Peyer's patch (tissue), 4 donors: ENCODE results near the gene EGFLAM. TPM values are rescaled to one million over a fixed set of nuclear protein-coding genes. Genes with fewer than 3 reads are reported as not detected.

ENCODE experiments used
- DNase-seq, 3 donors: peaks; one replicate each; pipeline ENCODE4 v3.0.0-alpha.2; 2017 to 2019
- H3K27ac ChIP-seq, 4 donors: fragments of 200-600 bp; sonication (generic); one replicate each; pipeline ENCODE4 v1.5.1; 2016 to 2019
- H3K27me3 ChIP-seq, 2 donors: fragments of 200-600 bp; sonication (generic); one replicate each; pipeline ENCODE4 v1.5.1; 2019
- H3K36me3 ChIP-seq, 3 donors: fragments of 200-600 bp; sonication (generic); one replicate each; pipeline ENCODE4 v1.5.1; 2016 to 2019
- H3K4me1 ChIP-seq, 4 donors: fragments of 200-600 bp; sonication (generic); one replicate each; pipeline ENCODE4 v1.5.1; 2016 to 2019
- H3K4me3 ChIP-seq, 4 donors: fragments of 200-600 bp; sonication (generic); 1 replicate in 3 of 4; 2 replicates in 1 of 4; pipeline ENCODE4 v1.5.1; 2016 to 2019; ENCODE audit warnings: mild to moderate bottlenecking in 1 of 4
- H3K9me3 ChIP-seq, 4 donors: fragments of 200-600 bp; sonication (generic); one replicate each; pipeline ENCODE4 v1.5.1; 2016 to 2019; ENCODE audit warnings: mild to moderate bottlenecking in 1 of 4
- POLR2A ChIP-seq, 2 donors: fragments of 450-650 bp; IDR thresholded peaks; one replicate each; pipeline ENCODE4 v1.5.1; 2017; ENCODE audit warnings: antibody characterized with exemption in 2 of 2, mild to moderate bottlenecking in 2 of 2, moderate library complexity in 2 of 2
- total RNA-seq, 4 donors: library from RNA; depleted of rRNA; stranded (reverse); fragments of >200 nt; gene quantifications; one replicate each; pipeline ENCODE4 v1.1.0, GENCODE V29; 2016
- TF ChIP-seq, protein P1 (sequence below), 6 experiments: fragments of 450-650 bp in 4 of 6; fragments of 200-600 bp in 2 of 6; sonication (generic) in 1 of 6; IDR thresholded peaks; one replicate each; pipeline ENCODE4 v1.5.1; 2017 to 2019; ENCODE audit warnings: antibody characterized with exemption in 6 of 6, mild to moderate bottlenecking in 3 of 6, moderate library complexity in 1 of 6

EGFLAM gene
- total RNA-seq, 4 donors from 2014 or later, result 0.54 to 1.7 (median 0.70) TPM; not detected in 1

DNA sequence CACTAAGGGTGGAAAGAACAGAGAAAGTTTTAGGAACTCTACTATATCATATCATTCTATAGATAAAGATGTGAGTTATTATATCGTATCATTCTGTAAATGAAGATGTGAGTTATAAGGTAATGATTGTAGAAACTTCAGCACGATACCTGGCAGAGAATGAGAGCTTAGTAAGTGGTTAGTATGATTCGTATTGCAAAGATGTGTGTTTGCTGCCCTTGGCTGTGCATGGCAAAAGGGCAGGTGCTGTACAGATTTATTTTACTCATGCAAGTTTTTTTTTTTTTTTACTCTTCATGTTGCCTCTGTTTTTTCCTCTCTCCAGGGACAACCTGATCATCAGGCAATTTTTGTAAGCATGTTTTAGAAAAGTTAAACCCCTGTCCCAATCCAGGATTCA lies 83.3 kb downstream of the EGFLAM start:
- no peak for TF ChIP-seq POLR2A (IDR thresholded peaks at IDR 0.05)
- TF ChIP-seq, protein P1, sequence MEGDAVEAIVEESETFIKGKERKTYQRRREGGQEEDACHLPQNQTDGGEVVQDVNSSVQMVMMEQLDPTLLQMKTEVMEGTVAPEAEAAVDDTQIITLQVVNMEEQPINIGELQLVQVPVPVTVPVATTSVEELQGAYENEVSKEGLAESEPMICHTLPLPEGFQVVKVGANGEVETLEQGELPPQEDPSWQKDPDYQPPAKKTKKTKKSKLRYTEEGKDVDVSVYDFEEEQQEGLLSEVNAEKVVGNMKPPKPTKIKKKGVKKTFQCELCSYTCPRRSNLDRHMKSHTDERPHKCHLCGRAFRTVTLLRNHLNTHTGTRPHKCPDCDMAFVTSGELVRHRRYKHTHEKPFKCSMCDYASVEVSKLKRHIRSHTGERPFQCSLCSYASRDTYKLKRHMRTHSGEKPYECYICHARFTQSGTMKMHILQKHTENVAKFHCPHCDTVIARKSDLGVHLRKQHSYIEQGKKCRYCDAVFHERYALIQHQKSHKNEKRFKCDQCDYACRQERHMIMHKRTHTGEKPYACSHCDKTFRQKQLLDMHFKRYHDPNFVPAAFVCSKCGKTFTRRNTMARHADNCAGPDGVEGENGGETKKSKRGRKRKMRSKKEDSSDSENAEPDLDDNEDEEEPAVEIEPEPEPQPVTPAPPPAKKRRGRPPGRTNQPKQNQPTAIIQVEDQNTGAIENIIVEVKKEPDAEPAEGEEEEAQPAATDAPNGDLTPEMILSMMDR (IDR thresholded peaks at IDR 0.05), result no peak
- no peak overlapping the region for H3K4me3 ChIP-seq
- H3K36me3 ChIP-seq, result no peaks in the 10 kb centered on the region
- H3K4me1 ChIP-seq, result no peaks in the 10 kb centered on the region
- DNase-seq, result no peak
- no peak overlapping the region for H3K27ac ChIP-seq
- no peaks in the 10 kb centered on the region for H3K27me3 ChIP-seq
- H3K9me3 ChIP-seq, result no peaks in the 10 kb centered on the region

DNA sequence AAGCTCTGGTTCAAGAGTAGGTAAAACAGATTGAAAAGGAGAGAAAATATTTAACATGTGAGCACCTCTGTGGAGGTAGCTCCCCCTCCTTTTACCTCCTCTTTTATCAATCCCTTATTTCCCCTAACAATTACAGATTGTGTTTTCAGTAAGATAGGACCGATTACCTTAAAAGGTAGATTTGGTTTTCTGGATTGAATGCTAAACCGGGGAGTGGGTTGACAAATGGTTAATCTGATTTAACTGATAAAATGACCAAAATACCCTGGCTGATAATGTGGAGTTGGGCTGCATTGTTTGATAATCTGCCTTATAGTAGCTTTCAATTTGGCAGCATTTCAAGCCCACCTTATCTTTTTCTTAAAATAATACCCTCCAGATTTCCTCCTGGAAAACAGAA lies 83.9 kb downstream of the EGFLAM start:
- TF ChIP-seq, protein P1 (IDR thresholded peaks at IDR 0.05), result no peak
- no peak for TF ChIP-seq POLR2A (IDR thresholded peaks at IDR 0.05)

DNA sequence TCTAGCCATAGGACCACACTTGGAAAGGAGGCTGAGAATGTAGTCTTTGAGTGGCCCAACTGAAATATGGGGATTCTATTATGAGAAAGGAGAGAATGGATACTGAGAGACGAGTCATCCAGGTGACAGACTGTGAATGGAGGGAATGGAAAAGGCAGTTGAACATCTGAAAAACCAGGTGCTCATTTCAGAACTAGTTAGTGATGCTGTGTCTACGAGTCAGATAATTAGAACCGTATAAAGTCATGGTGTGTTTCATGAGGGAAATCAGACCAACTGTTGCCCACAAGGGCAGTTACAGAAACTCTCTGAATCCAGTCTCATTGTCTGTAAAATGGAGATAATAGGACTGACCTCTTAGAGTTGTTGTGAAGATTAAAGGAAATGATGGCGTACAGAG lies 86.5 kb downstream of the EGFLAM start:
- H3K27ac ChIP-seq, result no peak overlapping the region
- H3K4me3 ChIP-seq, result no peak overlapping the region
- no peaks in the 10 kb centered on the region for H3K9me3 ChIP-seq
- no peak for DNase-seq
- H3K4me1 ChIP-seq, result no peaks in the 10 kb centered on the region
- H3K36me3 ChIP-seq, result no peaks in the 10 kb centered on the region
- no peaks in the 10 kb centered on the region for H3K27me3 ChIP-seq
- no peak for TF ChIP-seq POLR2A (IDR thresholded peaks at IDR 0.05)
- TF ChIP-seq, protein P1 (IDR thresholded peaks at IDR 0.05), result no peak

More for the DNA sequence above, 83.9 kb downstream of the EGFLAM start:
- no peak overlapping the region for H3K4me3 ChIP-seq
- H3K36me3 ChIP-seq, result no peaks in the 10 kb centered on the region
- no peak for DNase-seq
- H3K9me3 ChIP-seq, result no peaks in the 10 kb centered on the region
- no peaks in the 10 kb centered on the region for H3K27me3 ChIP-seq
- no peak overlapping the region for H3K27ac ChIP-seq
- no peaks in the 10 kb centered on the region for H3K4me1 ChIP-seq

DNA sequence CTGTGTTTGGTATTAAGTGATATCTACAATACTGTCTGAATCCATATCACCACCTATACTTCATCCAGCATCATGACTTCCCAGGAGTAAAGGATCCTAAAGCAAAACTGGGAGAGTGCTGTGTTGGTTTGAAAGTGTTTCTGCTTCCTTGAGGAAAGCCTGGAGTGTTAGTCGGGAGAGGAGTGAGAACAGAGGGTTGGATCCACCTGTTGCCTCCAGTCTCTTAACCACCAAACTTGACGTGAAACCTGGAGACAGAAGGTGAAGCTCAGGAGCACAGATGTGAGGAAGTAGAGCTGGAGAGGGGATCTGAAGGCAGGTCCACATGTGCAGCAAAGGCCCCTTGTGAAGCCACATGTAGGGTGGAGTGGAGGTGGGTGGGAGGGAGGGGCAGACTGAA lies 88.2 kb downstream of the EGFLAM start:
- no peak overlapping the region for H3K27ac ChIP-seq
- no peak for DNase-seq

DNA sequence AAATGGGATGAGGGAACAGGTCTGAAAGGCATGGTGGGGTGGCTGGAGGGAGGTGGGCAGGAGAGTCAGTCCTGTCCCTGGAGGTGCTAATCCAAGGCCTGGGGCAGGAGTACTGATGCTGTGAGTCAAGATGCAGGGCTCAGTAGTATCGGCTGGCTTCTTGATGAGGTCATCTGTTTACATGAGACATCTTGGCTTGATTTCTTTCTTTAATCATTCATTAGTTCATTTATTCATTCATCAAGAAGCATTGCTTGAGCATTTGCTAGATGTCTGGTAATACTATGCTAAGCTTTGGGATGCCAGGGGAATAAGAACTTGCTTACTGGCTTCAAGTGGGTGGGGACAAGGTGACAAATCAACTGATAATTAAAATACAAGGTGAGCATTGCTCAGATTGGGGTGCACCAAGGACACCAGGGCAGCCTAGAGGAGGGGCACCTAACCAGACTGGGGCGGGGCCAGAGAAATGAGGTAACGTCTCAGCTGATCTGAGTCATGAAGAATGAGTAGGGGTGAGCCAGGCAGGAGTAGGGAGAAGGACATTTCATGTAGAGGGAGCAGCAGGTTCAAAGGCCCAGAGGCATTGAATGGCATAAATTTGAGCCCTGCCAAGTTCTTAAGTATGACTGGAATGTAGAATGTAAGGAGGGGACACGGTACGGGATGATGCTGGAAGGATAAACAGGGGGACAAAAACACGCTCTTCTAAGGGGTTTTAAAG lies 88.8 kb downstream of the EGFLAM start:
- no peaks in the 10 kb centered on the region for H3K4me1 ChIP-seq
- no peaks in the 10 kb centered on the region for H3K9me3 ChIP-seq
- no peaks in the 10 kb centered on the region for H3K36me3 ChIP-seq
- H3K27me3 ChIP-seq, result no peaks in the 10 kb centered on the region
- no peak overlapping the region for H3K27ac ChIP-seq
- DNase-seq, result no peak
- no peak overlapping the region for H3K4me3 ChIP-seq
- no peak for TF ChIP-seq POLR2A (IDR thresholded peaks at IDR 0.05)
- TF ChIP-seq, protein P1 (IDR thresholded peaks at IDR 0.05), result no peak

More for the DNA sequence above, 88.2 kb downstream of the EGFLAM start:
- H3K4me1 ChIP-seq, result no peaks in the 10 kb centered on the region
- no peaks in the 10 kb centered on the region for H3K27me3 ChIP-seq
- no peak for TF ChIP-seq POLR2A (IDR thresholded peaks at IDR 0.05)
- TF ChIP-seq, protein P1 (IDR thresholded peaks at IDR 0.05), result no peak
- H3K9me3 ChIP-seq, result no peaks in the 10 kb centered on the region
- no peak overlapping the region for H3K4me3 ChIP-seq
- H3K36me3 ChIP-seq, result no peaks in the 10 kb centered on the region
